HepG2 (cell line): Measurements from ENCODE around the gene ACSS3. TPM values are rescaled to one million over a fixed set of nuclear protein-coding genes. Genes with fewer than 3 reads are reported as not detected.

Experiments
- FOSL1 ChIP-seq: sonication (generic); formaldehyde crosslinking; IDR thresholded peaks from 2 replicates; pipeline ENCODE4 v1.9.0; 2021; ENCODE audit warnings: missing genetic modification reagents, borderline replicate concordance
- GLMP ChIP-seq: sonication (generic); formaldehyde crosslinking; IDR thresholded peaks from 2 replicates; pipeline ENCODE4 v1.9.0; 2021; ENCODE audit warnings: missing genetic modification reagents, mild to moderate bottlenecking, borderline replicate concordance
- HOXA7 ChIP-seq: sonication (generic); formaldehyde crosslinking; IDR thresholded peaks from 2 replicates; pipeline ENCODE4 v1.8.1; 2022; ENCODE audit warnings: mild to moderate bottlenecking, missing genetic modification reagents, moderate library complexity
- ISX ChIP-seq: sonication (generic); formaldehyde crosslinking; conservative IDR thresholded peaks from 2 replicates; pipeline ENCODE4 v1.5.0; 2020; ENCODE audit warnings: missing genetic modification reagents
- KDM3A ChIP-seq: IDR thresholded peaks from 2 replicates; pipeline ENCODE4 v1.6.1; 2018; ENCODE audit warnings: low read depth, missing compliant biosample characterization
- NR3C1 ChIP-seq: sonication (generic); formaldehyde crosslinking; IDR thresholded peaks from 2 replicates; pipeline ENCODE4 v1.4.0; 2020; ENCODE audit warnings: missing genetic modification reagents
- PHF20 ChIP-seq: sonication (generic); formaldehyde crosslinking; IDR thresholded peaks from 2 replicates; pipeline ENCODE4 v1.5.0; 2020; ENCODE audit warnings: mild to moderate bottlenecking, missing genetic modification reagents
- PITX1 ChIP-seq: sonication (generic); formaldehyde crosslinking; IDR thresholded peaks from 2 replicates; pipeline ENCODE4 v1.5.1; 2020; ENCODE audit warnings: mild to moderate bottlenecking, missing genetic modification reagents
- PPARG ChIP-seq: conservative IDR thresholded peaks from 2 replicates; pipeline ENCODE4 v1.6.1; 2016; ENCODE audit warnings: missing biosample characterization, missing genetic modification reagents
- THRA ChIP-seq: sonication (generic); formaldehyde crosslinking; IDR thresholded peaks from 2 replicates; pipeline ENCODE4 v1.4.0; 2020; ENCODE audit warnings: missing genetic modification reagents, borderline replicate concordance
- YY1 ChIP-seq: IDR thresholded peaks from 2 replicates; pipeline ENCODE4 v1.6.1; 2011; ENCODE audit warnings: low read length, low read depth, moderate library complexity, mild to moderate bottlenecking; ENCODE audit not compliant: insufficient read depth, insufficient replicate concordance
- ZNF264 ChIP-seq: sonication (generic); formaldehyde crosslinking; IDR thresholded peaks from 2 replicates; pipeline ENCODE4 v1.4.0; 2020; ENCODE audit warnings: missing genetic modification reagents
- ZNF30 ChIP-seq: sonication (generic); formaldehyde crosslinking; IDR thresholded peaks from 2 replicates; pipeline ENCODE4 v1.5.0; 2020; ENCODE audit warnings: mild to moderate bottlenecking, missing genetic modification reagents
- ZNF468 ChIP-seq: sonication (generic); formaldehyde crosslinking; IDR thresholded peaks from 2 replicates; pipeline ENCODE4 v1.8.0; 2022; ENCODE audit warnings: mild to moderate bottlenecking, moderate library complexity, missing genetic modification reagents
- ZNF550 ChIP-seq: sonication (generic); formaldehyde crosslinking; IDR thresholded peaks from 2 replicates; pipeline ENCODE4 v1.4.0; 2020; ENCODE audit warnings: mild to moderate bottlenecking, missing genetic modification reagents, borderline replicate concordance
- ZNF619 ChIP-seq: sonication (generic); formaldehyde crosslinking; IDR thresholded peaks from 2 replicates; pipeline ENCODE4 v1.4.0; 2020; ENCODE audit warnings: mild to moderate bottlenecking, missing genetic modification reagents
- polyA plus RNA-seq, 8 experiments: library from polyadenylated mRNA; depleted of rRNA in 3 of 8; stranded (reverse) in 7 of 8; unstranded in 1 of 8; fragments of >200 nt; fragmentation: Illumina TruSeq in 4 of 8; extraction: Trizol in 4 of 8; gene quantifications; 2 replicates each; pipeline versions ENCODE4 v1.2.1 to v1.2.3, GENCODE V29; 2011 to 2016; ENCODE audit warnings: low read depth in 4 of 8, missing spikeins in 1 of 8, mixed read lengths in 1 of 8; ENCODE audit not compliant: insufficient read depth in 1 of 8
- total RNA-seq, 5 experiments: library from RNA; depleted of rRNA; stranded (reverse); fragments of >200 nt; fragmentation: Illumina TruSeq; extraction: Trizol; gene quantifications; 2 replicates each; pipeline ENCODE4 v1.2.3, GENCODE V29; 2016; ENCODE audit warnings: low read depth in 1 of 5
- TF ChIP-seq, protein P1 (sequence below): sonication (generic); formaldehyde crosslinking; IDR thresholded peaks from 2 replicates; pipeline ENCODE4 v1.4.0; 2020; ENCODE audit warnings: mild to moderate bottlenecking, missing genetic modification reagents
- TF ChIP-seq, protein P2 (sequence below): sonication (generic); formaldehyde crosslinking; IDR thresholded peaks from 2 replicates; pipeline ENCODE4 v1.4.0; 2020; ENCODE audit warnings: missing genetic modification reagents, borderline replicate concordance

ACSS3 gene
- total and polyA plus RNA-seq, 2 of the 13 experiments (the other 11 are each of a cell fraction or from before 2014, with no cell fraction given) = 79.5 to 86.3 TPM

- TF ChIP-seq YY1 (no peak), GLMP (CRISPR knock-in tag) (no peak), ZNF30 (CRISPR knock-in tag) (no peak), ZNF468 (CRISPR knock-in tag) (no peak), ZNF619 (CRISPR knock-in tag) (no peak), PITX1 (CRISPR knock-in tag) (peak; percentile 80), PPARG (CRISPR knock-in tag) (peak; percentile 15; the same call in 1 of the 2 replicates), PHF20 (CRISPR knock-in tag) (no peak), THRA (CRISPR knock-in tag) (peak; percentile 51; the same call in 1 of the 2 replicates), KDM3A (CRISPR knock-in tag) (no peak), NR3C1 (no peak), ISX (CRISPR knock-in tag) (no peak), ZNF264 (CRISPR knock-in tag) (0 out of 2 replicates have a peak, but pooled peaks have one; percentile 46), HOXA7 (CRISPR knock-in tag) (no peak), FOSL1 (CRISPR knock-in tag) (peak; percentile 74; the same call in 1 of the 2 replicates), ZNF550 (CRISPR knock-in tag) (no peak)
- TF ChIP-seq, protein P1, sequence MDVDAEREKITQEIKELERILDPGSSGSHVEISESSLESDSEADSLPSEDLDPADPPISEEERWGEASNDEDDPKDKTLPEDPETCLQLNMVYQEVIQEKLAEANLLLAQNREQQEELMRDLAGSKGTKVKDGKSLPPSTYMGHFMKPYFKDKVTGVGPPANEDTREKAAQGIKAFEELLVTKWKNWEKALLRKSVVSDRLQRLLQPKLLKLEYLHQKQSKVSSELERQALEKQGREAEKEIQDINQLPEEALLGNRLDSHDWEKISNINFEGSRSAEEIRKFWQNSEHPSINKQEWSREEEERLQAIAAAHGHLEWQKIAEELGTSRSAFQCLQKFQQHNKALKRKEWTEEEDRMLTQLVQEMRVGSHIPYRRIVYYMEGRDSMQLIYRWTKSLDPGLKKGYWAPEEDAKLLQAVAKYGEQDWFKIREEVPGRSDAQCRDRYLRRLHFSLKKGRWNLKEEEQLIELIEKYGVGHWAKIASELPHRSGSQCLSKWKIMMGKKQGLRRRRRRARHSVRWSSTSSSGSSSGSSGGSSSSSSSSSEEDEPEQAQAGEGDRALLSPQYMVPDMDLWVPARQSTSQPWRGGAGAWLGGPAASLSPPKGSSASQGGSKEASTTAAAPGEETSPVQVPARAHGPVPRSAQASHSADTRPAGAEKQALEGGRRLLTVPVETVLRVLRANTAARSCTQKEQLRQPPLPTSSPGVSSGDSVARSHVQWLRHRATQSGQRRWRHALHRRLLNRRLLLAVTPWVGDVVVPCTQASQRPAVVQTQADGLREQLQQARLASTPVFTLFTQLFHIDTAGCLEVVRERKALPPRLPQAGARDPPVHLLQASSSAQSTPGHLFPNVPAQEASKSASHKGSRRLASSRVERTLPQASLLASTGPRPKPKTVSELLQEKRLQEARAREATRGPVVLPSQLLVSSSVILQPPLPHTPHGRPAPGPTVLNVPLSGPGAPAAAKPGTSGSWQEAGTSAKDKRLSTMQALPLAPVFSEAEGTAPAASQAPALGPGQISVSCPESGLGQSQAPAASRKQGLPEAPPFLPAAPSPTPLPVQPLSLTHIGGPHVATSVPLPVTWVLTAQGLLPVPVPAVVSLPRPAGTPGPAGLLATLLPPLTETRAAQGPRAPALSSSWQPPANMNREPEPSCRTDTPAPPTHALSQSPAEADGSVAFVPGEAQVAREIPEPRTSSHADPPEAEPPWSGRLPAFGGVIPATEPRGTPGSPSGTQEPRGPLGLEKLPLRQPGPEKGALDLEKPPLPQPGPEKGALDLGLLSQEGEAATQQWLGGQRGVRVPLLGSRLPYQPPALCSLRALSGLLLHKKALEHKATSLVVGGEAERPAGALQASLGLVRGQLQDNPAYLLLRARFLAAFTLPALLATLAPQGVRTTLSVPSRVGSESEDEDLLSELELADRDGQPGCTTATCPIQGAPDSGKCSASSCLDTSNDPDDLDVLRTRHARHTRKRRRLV (CRISPR knock-in tag) = no peak
- TF ChIP-seq, protein P2, sequence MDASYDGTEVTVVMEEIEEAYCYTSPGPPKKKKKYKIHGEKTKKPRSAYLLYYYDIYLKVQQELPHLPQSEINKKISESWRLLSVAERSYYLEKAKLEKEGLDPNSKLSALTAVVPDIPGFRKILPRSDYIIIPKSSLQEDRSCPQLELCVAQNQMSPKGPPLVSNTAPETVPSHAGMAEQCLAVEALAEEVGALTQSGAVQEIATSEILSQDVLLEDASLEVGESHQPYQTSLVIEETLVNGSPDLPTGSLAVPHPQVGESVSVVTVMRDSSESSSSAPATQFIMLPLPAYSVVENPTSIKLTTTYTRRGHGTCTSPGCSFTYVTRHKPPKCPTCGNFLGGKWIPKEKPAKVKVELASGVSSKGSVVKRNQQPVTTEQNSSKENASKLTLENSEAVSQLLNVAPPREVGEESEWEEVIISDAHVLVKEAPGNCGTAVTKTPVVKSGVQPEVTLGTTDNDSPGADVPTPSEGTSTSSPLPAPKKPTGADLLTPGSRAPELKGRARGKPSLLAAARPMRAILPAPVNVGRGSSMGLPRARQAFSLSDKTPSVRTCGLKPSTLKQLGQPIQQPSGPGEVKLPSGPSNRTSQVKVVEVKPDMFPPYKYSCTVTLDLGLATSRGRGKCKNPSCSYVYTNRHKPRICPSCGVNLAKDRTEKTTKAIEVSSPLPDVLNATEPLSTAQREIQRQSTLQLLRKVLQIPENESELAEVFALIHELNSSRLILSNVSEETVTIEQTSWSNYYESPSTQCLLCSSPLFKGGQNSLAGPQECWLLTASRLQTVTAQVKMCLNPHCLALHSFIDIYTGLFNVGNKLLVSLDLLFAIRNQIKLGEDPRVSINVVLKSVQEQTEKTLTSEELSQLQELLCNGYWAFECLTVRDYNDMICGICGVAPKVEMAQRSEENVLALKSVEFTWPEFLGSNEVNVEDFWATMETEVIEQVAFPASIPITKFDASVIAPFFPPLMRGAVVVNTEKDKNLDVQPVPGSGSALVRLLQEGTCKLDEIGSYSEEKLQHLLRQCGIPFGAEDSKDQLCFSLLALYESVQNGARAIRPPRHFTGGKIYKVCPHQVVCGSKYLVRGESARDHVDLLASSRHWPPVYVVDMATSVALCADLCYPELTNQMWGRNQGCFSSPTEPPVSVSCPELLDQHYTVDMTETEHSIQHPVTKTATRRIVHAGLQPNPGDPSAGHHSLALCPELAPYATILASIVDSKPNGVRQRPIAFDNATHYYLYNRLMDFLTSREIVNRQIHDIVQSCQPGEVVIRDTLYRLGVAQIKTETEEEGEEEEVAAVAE (CRISPR knock-in tag) = no peak
These were observed 754 bp downstream of the ACSS3 start (continued) for GRCh38 chr12:81078469-81079196.
